HG03565 (cell line): ENCODE data around the gene ANKZF1.

Source experiments
- ATAC-seq: cut with Tn5 transposase; IDR thresholded peaks from one replicate; pipeline ENCODE4 v1.9.1; 2021; ENCODE audit warnings: mild to moderate bottlenecking, moderate library complexity; ENCODE audit not compliant: unreplicated experiment

The ANKZF1 gene

DNA sequence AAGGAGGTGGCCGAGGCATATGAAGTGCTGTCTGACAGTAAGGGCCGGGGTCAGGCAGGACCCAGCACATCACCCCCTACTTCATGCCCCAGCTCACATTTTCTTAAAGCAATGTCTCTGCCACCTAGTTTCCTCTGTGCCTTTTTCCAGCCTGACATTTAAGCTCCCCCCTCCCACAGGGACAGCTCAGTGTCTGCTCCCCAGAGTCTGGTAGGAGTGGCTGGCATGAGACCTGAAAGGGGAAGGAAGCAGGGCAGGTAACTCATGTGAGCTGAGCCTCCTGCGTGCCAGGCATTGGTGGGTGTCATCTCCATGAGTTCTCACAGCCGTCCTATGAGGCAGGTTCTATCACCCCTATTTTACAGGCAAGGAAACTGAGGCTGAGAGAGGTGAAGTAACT, 51.0 kb downstream of the ANKZF1 start:
- ATAC-seq: no peak

DNA sequence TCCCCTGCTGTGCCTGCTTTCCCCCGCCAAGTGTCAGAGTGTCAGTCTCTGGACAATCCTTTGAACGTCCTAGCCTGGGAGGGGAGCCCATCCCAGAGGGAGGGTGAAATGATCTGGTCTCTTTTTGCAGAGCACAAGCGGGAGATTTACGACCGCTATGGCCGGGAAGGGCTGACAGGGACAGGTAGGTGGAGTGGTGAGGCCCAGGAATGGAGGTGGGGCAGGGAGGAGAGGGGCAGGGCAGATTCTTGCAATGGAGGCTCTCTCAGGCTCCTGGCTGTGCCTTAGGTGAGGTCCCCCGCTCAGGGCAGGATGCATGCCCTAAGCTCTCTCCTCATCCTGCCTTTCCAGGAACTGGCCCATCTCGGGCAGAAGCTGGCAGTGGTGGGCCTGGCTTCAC, 52.0 kb downstream of the ANKZF1 start:
- ATAC-seq: no peak

DNA sequence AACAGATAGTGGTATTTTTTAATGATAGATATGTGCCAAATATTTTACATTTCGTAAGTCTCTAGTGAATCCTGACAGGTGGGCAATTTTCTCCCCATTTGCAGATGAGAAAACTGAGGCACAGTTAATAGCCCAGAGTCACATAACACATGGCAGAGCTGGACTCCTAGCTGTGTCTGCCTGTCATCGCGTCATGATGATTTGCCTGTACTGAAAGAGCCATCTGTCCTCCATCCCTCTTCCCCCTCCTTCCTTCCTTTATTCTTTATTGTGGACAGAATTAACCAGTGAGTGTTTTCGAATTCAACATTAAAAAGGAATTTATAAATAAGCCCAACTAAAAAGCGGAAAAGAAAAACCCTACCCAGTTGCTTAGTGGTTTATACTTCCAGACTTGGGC, 52.8 kb downstream of the ANKZF1 start:
- ATAC-seq: no peak

DNA sequence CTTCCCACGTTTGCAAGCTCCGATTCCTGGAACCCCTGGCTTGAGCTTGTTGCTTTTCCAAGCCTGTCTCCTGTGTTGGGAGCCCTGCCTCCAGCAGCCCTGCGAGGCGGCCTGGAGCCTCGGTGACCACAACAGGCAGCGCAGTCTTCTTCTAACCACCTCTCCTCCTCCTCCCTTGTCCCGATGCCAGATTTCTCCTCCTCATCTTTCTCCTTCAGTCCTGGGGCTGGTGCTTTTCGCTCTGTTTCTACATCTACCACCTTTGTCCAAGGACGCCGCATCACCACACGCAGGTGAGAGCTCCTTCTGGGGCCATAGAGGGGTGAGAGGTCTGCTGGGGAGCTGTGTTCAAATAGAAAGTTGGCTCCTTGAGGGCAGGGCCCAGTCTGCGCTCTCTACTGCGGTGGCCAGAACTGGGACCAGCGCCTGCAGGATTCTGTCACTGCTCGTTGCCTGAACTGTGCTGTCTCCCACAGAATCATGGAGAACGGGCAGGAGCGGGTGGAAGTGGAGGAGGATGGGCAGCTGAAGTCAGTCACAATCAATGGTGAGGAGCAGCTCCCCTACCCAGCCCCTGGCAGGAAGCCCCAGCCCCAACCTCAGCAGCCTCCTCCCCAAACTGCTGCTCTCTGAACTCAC, 53.5 kb downstream of the ANKZF1 start:
- no peak for ATAC-seq

DNA sequence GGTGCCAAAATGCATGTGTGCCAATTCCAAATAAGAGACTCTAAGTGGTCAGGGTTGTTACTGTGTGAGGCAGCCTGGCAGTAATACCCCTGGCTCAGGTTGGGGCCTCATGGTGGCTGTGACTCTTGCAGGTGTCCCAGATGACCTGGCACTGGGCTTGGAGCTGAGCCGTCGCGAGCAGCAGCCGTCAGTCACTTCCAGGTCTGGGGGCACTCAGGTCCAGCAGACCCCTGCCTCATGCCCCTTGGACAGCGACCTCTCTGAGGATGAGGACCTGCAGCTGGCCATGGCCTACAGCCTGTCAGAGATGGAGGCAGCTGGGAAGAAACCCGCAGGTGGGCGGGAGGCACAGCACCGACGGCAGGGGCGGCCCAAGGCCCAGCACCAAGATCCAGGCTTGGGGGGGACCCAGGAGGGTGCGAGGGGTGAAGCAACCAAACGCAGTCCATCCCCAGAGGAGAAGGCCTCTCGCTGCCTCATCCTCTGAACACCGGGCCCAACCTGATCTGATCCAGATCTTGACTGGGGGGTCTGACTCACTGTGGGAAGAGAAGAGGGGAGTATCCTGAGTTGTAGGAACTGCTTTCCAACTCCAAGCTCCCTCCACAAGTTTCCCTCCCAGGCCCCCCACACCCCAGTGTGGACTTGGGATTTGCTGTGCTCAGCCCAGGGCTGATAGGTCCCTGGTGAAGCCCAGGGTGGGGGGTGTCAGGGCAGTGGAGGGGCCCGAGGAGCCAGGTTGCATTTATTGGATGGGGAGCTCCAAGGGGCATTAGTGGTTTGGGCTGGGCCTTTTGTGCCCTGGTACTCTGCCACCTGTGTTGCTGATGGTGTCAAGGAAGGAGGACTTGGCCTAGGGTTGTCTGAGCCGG, 55.1 kb downstream of the ANKZF1 start:
- no peak for ATAC-seq

DNA sequence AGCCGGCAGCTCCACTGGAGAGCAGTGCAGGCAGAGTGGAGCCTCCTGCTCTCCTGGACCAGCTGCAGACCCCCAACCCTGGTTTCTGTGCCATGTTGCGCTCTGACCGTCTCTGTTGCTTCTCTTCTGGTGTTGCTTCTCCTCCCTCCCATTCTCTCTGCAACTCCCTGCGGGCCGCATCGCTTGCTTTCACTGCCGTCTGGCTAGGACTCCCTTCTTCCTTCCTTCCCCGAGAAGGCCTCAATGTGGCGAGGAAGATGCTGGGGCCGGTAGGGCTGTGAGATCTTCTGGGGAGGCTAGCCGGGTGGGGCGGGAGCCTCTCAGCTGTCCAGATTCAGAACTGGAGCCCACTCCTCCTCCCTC, 55.7 kb downstream of the ANKZF1 start:
- no peak for ATAC-seq

DNA sequence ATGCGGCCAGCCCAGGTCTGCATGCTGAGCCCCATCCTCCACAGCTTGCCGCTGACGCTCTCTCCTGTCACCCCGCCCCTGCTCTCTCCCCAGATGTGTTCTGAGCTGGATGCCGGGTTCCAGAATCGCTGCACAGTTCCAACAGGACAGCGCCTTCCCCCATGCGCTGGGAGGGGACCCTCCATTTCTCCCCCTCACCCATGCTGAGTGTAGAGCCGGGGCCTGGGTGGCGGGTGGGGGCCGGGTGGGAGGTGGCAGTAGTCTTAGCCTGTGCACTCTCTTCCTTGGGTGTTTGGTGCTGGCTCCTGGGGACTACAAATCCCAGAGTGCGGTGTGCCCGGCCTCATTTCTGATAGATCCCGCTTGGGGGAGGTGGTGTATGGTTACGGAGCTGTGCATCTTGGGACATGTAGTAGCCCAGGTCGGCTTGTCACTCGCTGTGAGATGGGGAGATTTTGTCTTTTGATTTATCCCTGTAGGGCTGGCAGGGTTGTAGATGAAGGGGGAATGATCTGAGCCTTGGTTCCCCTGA, 56.4 kb downstream of the ANKZF1 start:
- no peak for ATAC-seq
